Cortex of kidney (tissue), 1 donor: ENCODE data around the gene SH3GL2.

ENCODE experiments used
- DNase-seq: peaks from one replicate; lab custom pipeline; 2025; lab: John Stamatoyannopoulos, UW

Gene SH3GL2

DNA sequence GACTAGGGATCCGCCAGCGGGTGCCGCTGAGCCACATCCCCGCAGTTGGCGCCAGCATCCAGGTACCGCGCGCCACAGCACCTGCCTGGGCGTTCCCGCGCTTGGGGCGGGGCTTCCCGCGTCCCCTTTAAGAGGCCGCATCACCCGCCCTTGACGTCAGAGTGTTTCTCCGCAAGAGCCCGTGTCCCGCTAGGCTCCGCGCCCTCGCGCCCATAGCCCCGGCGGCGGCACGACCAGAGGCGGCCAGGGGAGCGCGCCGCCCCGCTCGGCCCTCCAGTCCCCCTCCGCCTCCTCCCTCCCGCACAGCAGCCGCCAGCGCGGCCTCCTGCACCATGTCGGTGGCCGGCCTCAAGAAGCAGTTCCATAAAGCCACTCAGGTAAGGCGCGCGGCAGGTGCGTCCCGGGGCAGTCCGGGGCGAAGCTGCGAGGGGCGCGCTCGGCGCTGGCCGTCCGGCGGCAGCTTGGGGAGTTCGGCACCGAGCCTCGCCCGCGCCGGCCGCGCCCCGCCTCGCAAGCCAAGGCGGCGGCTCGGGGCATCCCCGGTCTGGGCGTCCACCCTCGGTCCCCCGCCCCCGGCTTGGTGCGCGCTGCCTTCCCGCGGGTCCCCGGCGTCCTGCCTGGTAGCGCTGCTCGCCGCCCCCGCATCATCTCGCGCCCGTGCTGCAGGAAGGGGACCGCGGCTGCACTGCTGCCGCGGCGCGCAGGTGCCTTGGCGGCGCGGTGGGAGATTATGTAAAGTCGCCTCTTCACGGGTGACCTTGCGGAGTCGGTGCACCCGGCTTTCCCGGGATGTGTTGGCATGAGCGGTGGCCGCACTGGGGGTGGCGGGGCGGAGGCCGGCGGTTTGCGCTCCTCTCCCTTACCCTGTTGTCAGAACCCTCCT, at the start of gene SH3GL2:
Gene SH3GL2 (plus strand): TSS at position 156 of the 883 bp plus-strand sequence.
- DNase-seq = no peak

- no peak for DNase-seq
Observed at GRCh38 chr9:17531642-17532254, 47.1 kb upstream of the SH3GL2 start.

- no peak for DNase-seq
Observed at GRCh38 chr9:17532461-17532860, 46.4 kb upstream of the SH3GL2 start.

DNA sequence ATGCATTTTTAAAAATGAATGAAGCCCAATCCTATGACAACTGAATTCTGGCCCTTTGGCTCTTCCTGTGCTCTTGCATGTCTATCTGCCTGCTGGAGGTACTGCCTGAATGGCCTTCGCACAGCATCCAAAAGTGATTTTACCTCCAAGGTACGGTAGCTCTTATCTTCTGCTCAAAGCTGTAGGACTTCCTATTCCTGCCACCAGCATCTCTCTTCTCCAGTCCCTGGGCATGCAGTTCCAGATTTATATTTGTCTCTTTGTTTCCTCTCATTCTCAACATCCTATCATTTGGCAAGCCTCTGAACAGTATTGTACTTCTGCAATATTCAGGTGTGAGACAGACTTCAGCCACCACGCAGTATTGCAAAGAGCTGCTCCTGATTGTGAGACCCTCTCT, 43.7 kb upstream of the SH3GL2 start:
- no peak for DNase-seq

DNA sequence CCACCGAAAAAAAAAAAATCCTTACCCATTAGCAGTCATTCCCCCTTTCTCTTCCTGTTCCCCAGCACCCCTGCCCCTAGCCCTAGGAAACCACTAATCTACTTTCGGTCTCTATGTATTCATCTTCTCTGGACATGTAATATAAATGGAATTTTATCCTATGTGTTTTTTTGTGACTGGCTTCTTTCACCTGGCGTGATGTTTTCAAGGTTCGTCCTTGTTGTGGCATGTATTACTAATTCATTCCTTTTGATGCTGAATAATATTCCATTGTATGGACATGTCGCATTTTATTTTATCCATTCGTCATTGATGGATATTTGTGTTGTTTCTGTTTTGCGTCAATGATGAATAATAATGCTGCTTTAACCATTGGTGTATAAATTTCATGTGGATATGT, 42.8 kb upstream of the SH3GL2 start:
- DNase-seq = no peak

GRCh38 chr9:17551023-17551422, 27.8 kb upstream of the SH3GL2 start:
- DNase-seq = no peak

GRCh38 chr9:17555362-17556054, 23.4 kb upstream of the SH3GL2 start:
- DNase-seq = no peak

GRCh38 chr9:17556255-17556654, 22.6 kb upstream of the SH3GL2 start:
- DNase-seq = no peak

DNA sequence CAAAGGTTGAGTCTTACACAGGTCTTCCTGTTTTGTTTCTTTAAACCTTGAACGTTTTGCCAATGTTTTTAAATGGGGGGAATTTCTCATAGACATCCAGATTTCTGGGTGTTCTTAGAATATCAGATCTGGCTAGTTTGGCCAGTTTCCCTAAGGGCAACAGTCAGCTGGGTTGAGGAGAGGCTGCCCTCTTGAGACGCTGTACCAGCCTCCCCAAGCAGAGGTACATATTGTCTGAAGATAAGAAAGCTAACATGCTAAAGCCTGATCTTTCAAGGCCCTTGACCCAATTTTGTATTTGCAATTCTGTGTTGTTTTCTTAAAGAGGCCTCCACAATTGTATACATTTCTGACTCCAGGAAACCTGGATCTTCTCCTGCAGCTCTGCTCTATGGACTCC, 21.9 kb upstream of the SH3GL2 start:
- DNase-seq = no peak

DNA sequence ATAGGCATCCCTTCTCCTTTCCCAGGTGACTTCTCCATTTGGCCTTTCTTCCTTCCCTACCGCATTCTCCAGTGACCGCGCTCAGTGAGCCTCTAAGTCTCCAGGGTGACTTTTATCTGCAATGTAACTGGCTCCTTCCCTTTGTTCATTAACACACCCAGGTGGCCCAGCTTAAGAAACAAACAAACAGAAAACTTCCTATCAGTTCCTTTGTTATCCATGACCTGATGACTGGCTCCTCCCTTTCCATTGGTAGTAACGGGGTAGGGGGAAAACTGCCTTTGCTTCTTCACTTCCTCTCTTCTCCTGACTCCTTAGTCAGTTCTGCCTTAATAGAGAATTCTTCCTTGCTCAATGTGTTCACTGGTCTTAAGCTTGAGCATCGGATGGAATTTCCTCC, 7.0 kb upstream of the SH3GL2 start:
- no peak for DNase-seq

GRCh38 chr9:17574342-17574741, 4.5 kb upstream of the SH3GL2 start:
- DNase-seq = no peak

GRCh38 chr9:17578577-17578910, 322 bp upstream of the SH3GL2 start:
- DNase-seq = no peak

DNA sequence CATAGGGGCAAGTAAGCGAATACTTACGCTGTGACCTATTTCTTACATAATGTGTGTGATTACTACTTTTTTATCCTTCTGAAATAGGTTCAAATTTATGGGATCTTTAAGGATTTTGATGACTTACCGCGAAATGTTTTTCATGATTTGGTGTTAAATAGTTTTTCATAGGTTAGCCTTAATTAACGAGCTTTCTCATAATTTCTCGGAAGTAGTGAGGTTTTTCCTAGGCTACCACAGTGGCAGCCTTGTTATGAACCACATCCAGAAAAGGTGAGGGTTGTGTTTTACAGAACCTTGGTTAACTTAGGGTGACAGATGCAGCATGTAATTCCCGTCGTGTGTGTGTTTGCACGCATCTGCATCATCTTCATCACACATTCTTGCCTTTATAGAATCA, 1.3 kb downstream of the SH3GL2 start:
- no peak for DNase-seq

GRCh38 chr9:17587113-17587512, 8.2 kb downstream of the SH3GL2 start:
- no peak for DNase-seq

- no peak for DNase-seq
Observed at GRCh38 chr9:17588395-17588794, 9.5 kb downstream of the SH3GL2 start.

GRCh38 chr9:17588941-17589340, 10.1 kb downstream of the SH3GL2 start:
- no peak for DNase-seq

DNA sequence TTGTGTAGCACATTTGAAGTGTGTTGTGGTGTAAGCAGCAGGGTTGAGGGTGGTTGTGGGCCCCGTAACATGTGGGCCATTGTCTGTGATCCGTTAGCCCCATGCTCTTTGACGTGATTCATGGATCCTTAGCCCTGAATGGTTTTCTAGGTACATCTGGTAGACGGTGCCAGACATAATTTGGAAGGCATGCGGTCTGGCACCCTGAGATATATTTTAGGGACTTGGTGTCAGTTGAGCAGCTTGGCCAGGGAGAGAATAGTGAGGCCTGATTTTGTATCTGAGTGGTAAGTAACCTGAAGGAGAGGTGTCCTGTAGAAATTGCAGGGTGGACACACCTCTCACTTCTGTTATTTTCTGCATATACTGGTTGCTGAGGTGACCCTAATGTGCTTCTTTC, 10.9 kb downstream of the SH3GL2 start:
- no peak for DNase-seq

DNA sequence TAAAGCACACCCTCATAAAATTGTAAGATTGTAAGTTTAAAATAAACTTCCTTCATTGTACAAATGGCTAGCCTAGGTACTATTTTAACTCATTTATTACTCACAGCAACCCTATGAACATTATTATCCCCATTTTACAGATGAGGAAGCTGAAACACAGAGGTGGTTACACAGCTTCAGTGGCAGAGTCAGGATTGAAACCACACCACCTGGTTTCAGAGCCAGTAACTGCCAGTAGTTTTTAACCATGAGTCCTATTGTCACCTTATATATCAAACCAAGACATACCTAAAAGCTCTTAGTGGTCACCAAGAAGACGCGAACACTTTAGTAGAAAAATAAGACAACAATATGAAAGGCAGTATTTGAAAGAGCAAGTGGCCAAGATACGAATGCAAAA, 16.1 kb downstream of the SH3GL2 start:
- DNase-seq = no peak

DNA sequence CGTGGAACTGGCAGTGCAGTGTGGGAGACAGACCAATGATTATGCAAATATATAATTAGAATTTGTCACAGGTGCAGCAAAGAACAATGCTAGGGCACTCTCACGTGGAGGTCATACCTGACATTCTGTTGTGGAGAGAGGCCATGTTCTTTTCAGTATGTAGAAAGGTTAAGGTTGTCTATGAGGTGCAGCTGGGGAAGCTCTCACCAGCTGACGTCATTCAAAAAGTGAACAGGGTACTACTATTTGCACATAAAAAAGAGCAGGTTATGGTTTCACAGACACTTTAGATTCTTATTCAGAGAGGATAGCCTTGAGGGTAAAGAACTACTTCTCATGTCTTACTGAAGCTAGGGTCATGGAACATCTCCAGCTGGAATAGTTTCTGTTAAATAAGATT, 19.1 kb downstream of the SH3GL2 start:
- no peak for DNase-seq

GRCh38 chr9:17600962-17601593, 22.2 kb downstream of the SH3GL2 start:
- DNase-seq = no peak

DNA sequence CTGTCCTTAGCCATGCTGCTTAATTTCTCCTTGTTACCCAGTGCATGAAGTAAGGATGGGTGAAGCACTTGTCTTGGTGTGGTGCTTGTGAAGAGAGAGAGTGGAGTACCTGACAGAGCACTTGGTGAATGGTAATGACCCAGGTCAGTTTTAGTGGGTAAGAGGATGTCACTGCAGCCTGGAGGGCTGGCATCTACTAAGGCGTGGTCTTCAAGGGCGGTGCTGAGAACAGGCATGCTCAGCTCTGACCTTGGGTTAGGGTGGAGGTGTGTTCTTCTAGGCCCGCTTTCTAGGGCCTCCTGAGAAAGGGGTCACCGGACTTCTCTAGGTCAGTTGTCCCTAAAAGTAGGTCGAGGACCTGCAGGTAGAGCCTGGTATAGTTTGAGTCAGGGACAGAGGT, 25.7 kb downstream of the SH3GL2 start:
- no peak for DNase-seq

GRCh38 chr9:17609312-17610005, 30.6 kb downstream of the SH3GL2 start:
- DNase-seq = no peak
